Erythroblast (primary cell): ENCODE results near the gene GNG7.
"Not testable (repeated sequence)": the region's sequence is repeated elsewhere in the genome, so short reads cannot be mapped to it uniquely, and the experiment has no call there.

Source experiments
- DNase-seq, 2 experiments: peaks; one replicate each; lab custom pipeline; 2025; lab: John Stamatoyannopoulos, UW
- GATA1 ChIP-seq: IDR thresholded peaks from 2 replicates; pipeline ENCODE4 v1.6.1; 2011; ENCODE audit warnings: low read depth, mild to moderate bottlenecking, control low read depth, low read length, moderate library complexity
- POLR2A ChIP-seq: IDR thresholded peaks from 2 replicates; pipeline ENCODE4 v1.6.1; 2011; ENCODE audit warnings: mild to moderate bottlenecking, low read length

The GNG7 gene

GRCh38 chr19:2579678-2580280 lies 122.7 kb downstream of the GNG7 start:
- no peak for TF ChIP-seq GATA1
- TF ChIP-seq POLR2A = no peak
- DNase-seq = no peak

- TF ChIP-seq GATA1 (no peak), POLR2A (no peak)
- peak in 1 of 2 experiments; percentile 54 for DNase-seq
Observed at GRCh38 chr19:2578901-2579677, 123.4 kb downstream of the GNG7 start.

- no peak for TF ChIP-seq GATA1
- no peak for DNase-seq
Observed at GRCh38 chr19:2578391-2578890, 124.1 kb downstream of the GNG7 start.

GRCh38 chr19:2577722-2578335 lies 124.7 kb downstream of the GNG7 start:
- no peak for DNase-seq
- no peak for TF ChIP-seq POLR2A
- TF ChIP-seq GATA1 = no peak

- TF ChIP-seq GATA1 (no peak), POLR2A (no peak)
- no peak for DNase-seq
Observed at GRCh38 chr19:2575734-2576481, 126.6 kb downstream of the GNG7 start.

GRCh38 chr19:2574971-2575630 lies 127.4 kb downstream of the GNG7 start:
- TF ChIP-seq GATA1 (no peak), POLR2A (no peak)
- no peak for DNase-seq

GRCh38 chr19:2574478-2574931 lies 128.0 kb downstream of the GNG7 start:
- no peak for DNase-seq

GRCh38 chr19:2573916-2574315 lies 128.6 kb downstream of the GNG7 start:
- DNase-seq = no peak
- TF ChIP-seq POLR2A = no peak
- TF ChIP-seq GATA1 = no peak

More at GRCh38 chr19:2574478-2574931, 128.0 kb downstream of the GNG7 start:
- no peak for TF ChIP-seq POLR2A
- TF ChIP-seq GATA1 = no peak

- not testable (repeated sequence) for DNase-seq
Observed at GRCh38 chr19:2572152-2572551, 130.3 kb downstream of the GNG7 start.

GRCh38 chr19:2569596-2570465 lies 132.7 kb downstream of the GNG7 start:
- DNase-seq = no peak
- no peak for TF ChIP-seq GATA1
- TF ChIP-seq POLR2A = no peak

GRCh38 chr19:2567996-2568395 lies 134.5 kb downstream of the GNG7 start:
- no peak for DNase-seq
- no peak for TF ChIP-seq GATA1
- no peak for TF ChIP-seq POLR2A

GRCh38 chr19:2567580-2567979 lies 134.9 kb downstream of the GNG7 start:
- TF ChIP-seq GATA1 (no peak), POLR2A (no peak)
- DNase-seq = no peak

GRCh38 chr19:2563546-2563945 lies 138.9 kb downstream of the GNG7 start:
- not testable (repeated sequence) for DNase-seq
